WI38 (cell line): Measurements from ENCODE around the gene ZBTB17.
A peak's percentile ranks its signal among the peaks of the same experiment; 100 is the strongest.

Experiments used
- H3K4me3 ChIP-seq: 2 replicates; pipeline ENCODE4 v1.5.1; 2011; ENCODE audit warnings: low read depth, mild to moderate bottlenecking, control low read depth, low read length
- CTCF ChIP-seq: IDR thresholded peaks from 2 replicates; pipeline ENCODE4 v1.5.1; 2012; ENCODE audit warnings: low read depth, mild to moderate bottlenecking, control low read depth, low read length

The ZBTB17 gene

GRCh38 chr1:16015491-16015890 lies 39.6 kb upstream of the ZBTB17 start:
- no peak overlapping the region for H3K4me3 ChIP-seq
- no peak for TF ChIP-seq CTCF

- no peak overlapping the region for H3K4me3 ChIP-seq
- no peak for TF ChIP-seq CTCF
Measured at GRCh38 chr1:16014509-16015482, 38.9 kb upstream of the ZBTB17 start.

- no peak overlapping the region for H3K4me3 ChIP-seq
- no peak for TF ChIP-seq CTCF
Measured at GRCh38 chr1:16013908-16014258, 38.0 kb upstream of the ZBTB17 start.

- H3K4me3 ChIP-seq: peak overlapping the region; percentile 41
Measured at GRCh38 chr1:16013220-16013907, 37.5 kb upstream of the ZBTB17 start.

GRCh38 chr1:16012590-16013219 lies 36.8 kb upstream of the ZBTB17 start:
- no peak for TF ChIP-seq CTCF
- peak overlapping the region; percentile 41 for H3K4me3 ChIP-seq

More at GRCh38 chr1:16013220-16013907, 37.5 kb upstream of the ZBTB17 start:
- no peak for TF ChIP-seq CTCF

- H3K4me3 ChIP-seq: no peak overlapping the region
- TF ChIP-seq CTCF: no peak
Measured at GRCh38 chr1:16011936-16012589, 36.2 kb upstream of the ZBTB17 start.
